Colonic mucosa (tissue), 4 donors: ENCODE measurements around the gene KATNIP. TPM values are rescaled to one million over a fixed set of nuclear protein-coding genes. Genes with fewer than 3 reads are reported as not detected.

Source experiments
- DNase-seq: peaks from one replicate; pipeline ENCODE4 v3.0.0-alpha.2; 2020
- H3K27ac ChIP-seq: fragments of 200-600 bp; one replicate; pipeline ENCODE4 v1.8.0; 2021
- H3K27me3 ChIP-seq: fragments of 200-600 bp; one replicate; pipeline ENCODE4 v1.8.0; 2021
- H3K36me3 ChIP-seq: fragments of 200-600 bp; one replicate; pipeline ENCODE4 v1.8.0; 2021
- H3K4me1 ChIP-seq: fragments of 200-600 bp; one replicate; pipeline ENCODE4 v1.8.0; 2021; ENCODE audit warnings: mild to moderate bottlenecking
- H3K4me3 ChIP-seq: fragments of 200-600 bp; one replicate; pipeline ENCODE4 v1.8.0; 2021
- H3K9ac ChIP-seq, 2 donors: one replicate each; pipeline ENCODE4 v1.7.0; 2013; ENCODE audit warnings: control low read depth in 2 of 2, low read depth in 2 of 2, low read length in 2 of 2
- H3K9me3 ChIP-seq: fragments of 200-600 bp; one replicate; pipeline ENCODE4 v1.8.0; 2021
- intact Hi-C: fragments of 100-400 bp; cut with DNase I; formaldehyde crosslinking; loops from one replicate; pipeline ENCODE4 v1.14.1; 2022
- total RNA-seq, 2 donors: library from RNA; stranded (reverse); fragmentation: NEBNext Ultra II Directional in 1 of 2; extraction: Animal tissue kit (Norgen Biotek cat#: 25700) in 1 of 2; gene quantifications; one replicate each; pipeline ENCODE4 v1.2.1, GENCODE V29; 2021
- TF ChIP-seq, protein P1 (sequence below): fragments of 200-600 bp; IDR thresholded peaks from one replicate; pipeline ENCODE4 v1.8.0; 2022; ENCODE audit warnings: antibody characterized with exemption, mild to moderate bottlenecking
- donor health status: healthy.
- donor health status: DM: no; HTN: no; CAD: no.
- donor health status: DM: no; HTN: no; CAD: no.

The KATNIP gene
- total RNA-seq, 2 donors from 2014 or later, result 23.6 to 34.1 TPM

DNA sequence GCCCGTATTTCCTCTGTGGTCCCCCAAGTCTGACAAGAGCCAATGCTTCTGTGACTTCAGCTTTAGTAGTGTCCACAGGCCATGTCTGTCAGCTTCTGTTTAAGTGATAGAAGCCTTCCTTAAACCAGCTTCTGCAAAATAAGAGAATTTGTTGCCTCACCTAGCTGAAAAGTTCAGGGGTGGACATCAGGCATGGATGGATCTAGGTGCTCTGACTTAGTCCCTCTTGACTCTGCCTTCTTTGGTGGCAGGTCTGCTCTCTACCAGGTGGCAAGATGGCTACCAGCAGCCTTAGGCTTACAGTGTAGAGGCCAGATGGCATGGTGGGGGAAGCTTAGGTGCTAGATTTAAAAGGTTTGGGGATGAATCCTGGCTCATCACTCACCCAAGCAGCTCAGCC lies 33.7 kb downstream of the KATNIP start:
- no peaks in the 10 kb centered on the region for H3K4me1 ChIP-seq
- intact Hi-C loops, result no loop called here
- no peaks in the 10 kb centered on the region for H3K27me3 ChIP-seq
- H3K36me3 ChIP-seq, result no peaks in the 10 kb centered on the region
- no peak overlapping the region for H3K27ac ChIP-seq
- TF ChIP-seq, protein P1, sequence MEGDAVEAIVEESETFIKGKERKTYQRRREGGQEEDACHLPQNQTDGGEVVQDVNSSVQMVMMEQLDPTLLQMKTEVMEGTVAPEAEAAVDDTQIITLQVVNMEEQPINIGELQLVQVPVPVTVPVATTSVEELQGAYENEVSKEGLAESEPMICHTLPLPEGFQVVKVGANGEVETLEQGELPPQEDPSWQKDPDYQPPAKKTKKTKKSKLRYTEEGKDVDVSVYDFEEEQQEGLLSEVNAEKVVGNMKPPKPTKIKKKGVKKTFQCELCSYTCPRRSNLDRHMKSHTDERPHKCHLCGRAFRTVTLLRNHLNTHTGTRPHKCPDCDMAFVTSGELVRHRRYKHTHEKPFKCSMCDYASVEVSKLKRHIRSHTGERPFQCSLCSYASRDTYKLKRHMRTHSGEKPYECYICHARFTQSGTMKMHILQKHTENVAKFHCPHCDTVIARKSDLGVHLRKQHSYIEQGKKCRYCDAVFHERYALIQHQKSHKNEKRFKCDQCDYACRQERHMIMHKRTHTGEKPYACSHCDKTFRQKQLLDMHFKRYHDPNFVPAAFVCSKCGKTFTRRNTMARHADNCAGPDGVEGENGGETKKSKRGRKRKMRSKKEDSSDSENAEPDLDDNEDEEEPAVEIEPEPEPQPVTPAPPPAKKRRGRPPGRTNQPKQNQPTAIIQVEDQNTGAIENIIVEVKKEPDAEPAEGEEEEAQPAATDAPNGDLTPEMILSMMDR, result no peak
- no peaks in the 10 kb centered on the region for H3K9me3 ChIP-seq
- no peak for DNase-seq
- H3K4me3 ChIP-seq, result no peak overlapping the region
- no peak overlapping the region for H3K9ac ChIP-seq

DNA sequence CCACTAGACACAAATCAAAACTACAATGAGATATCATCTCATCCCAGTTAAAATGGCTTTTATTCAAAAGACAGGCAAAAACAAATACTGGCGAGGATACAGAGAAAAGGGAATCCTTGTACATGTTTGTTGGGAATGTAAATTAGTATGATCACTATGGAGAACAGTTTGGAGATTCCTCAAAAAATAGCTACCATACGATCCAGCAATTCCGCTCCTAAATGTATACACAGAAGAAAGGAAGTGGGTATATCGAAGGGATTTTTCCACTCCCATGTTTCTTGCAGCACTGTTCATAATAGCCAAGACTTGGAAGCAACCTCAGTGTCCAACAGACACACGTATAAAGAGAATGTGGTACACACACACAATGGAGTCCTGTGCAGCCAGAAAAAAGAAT lies 35.3 kb downstream of the KATNIP start:
- H3K36me3 ChIP-seq, result no peaks in the 10 kb centered on the region
- no peak overlapping the region for H3K9ac ChIP-seq
- no peak for DNase-seq
- H3K27me3 ChIP-seq, result no peaks in the 10 kb centered on the region
- intact Hi-C loops, result no loop called here
- no peaks in the 10 kb centered on the region for H3K9me3 ChIP-seq
- TF ChIP-seq, protein P1, result no peak
- H3K4me3 ChIP-seq, result no peak overlapping the region
- no peaks in the 10 kb centered on the region for H3K4me1 ChIP-seq
- H3K27ac ChIP-seq, result no peak overlapping the region

DNA sequence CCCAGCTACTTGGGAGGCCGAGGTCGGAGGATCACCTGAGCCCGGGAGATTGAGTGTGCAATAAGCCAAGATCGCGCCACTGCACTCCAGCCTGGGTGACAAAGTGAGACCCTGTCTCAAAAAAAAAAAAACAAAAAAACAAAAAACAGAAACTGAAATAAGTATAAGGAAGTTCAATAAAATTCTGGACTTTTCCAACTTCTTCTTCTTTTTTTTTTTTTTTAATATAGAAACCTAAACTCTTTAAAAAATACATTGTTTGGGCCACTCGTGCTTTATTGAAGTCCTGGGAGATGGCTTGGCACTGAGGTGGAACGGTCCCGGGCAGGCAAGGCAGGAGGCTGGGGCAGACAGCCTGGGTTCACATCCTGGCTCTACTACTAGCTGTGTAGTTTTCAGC lies 36.8 kb downstream of the KATNIP start:
- no peaks in the 10 kb centered on the region for H3K4me1 ChIP-seq
- intact Hi-C loops, result no loop called here
- H3K27ac ChIP-seq, result no peak overlapping the region
- no peaks in the 10 kb centered on the region for H3K27me3 ChIP-seq
- H3K9me3 ChIP-seq, result no peaks in the 10 kb centered on the region
- TF ChIP-seq, protein P1, result no peak
- no peak for DNase-seq
- H3K9ac ChIP-seq, result no peak overlapping the region
- no peaks in the 10 kb centered on the region for H3K36me3 ChIP-seq
- H3K4me3 ChIP-seq, result no peak overlapping the region

DNA sequence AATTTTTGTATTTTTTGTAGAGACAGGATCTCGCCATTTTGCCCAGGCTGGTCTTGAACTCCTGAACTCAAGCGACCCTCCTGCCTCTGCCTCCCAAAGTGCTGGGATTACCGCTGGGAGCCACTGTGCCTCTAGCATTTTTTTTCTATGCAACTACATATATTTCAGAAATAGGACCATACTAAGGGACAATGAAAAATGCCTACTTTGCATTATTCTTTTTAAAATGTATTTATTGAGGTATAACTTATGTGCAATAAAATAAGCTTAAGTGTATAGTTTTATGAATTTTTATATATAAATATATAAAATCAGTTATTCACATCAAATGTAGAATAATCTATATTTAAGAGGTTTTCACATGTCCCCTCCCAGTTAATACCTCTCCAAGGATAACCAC lies 38.1 kb downstream of the KATNIP start:
- Histone ChIP-seq H3K27ac (no peak overlapping the region), H3K27me3 (no peaks in the 10 kb centered on the region), H3K4me3 (no peak overlapping the region), H3K4me1 (no peaks in the 10 kb centered on the region), H3K9me3 (no peaks in the 10 kb centered on the region), H3K36me3 (no peaks in the 10 kb centered on the region), H3K9ac (no peak overlapping the region)
- no peak for DNase-seq
- intact Hi-C loops, result no loop called here
- TF ChIP-seq, protein P1, result no peak

DNA sequence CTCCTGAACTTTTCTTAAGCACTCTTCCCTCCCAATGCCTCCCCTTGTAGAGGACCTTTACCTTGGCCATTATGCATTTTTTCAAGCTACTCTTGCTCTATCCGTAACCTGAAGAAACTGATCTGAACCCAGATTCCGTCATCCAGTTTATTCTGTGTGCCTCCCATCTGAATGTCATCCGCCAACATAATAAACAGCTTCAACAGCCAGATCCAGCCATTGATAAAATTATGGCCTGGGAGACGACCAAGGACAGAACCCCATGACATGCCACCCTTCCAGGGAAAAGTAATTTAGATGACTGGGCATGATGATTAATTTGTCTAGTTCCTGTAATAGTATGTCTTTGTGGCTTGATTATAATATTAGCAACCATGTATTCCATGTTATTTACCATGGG lies 41.9 kb downstream of the KATNIP start:
- Histone ChIP-seq H3K27me3 (no peaks in the 10 kb centered on the region), H3K4me3 (no peak overlapping the region), H3K9ac (no peak overlapping the region), H3K4me1 (no peaks in the 10 kb centered on the region), H3K9me3 (no peaks in the 10 kb centered on the region), H3K27ac (no peak overlapping the region), H3K36me3 (no peaks in the 10 kb centered on the region)
- TF ChIP-seq, protein P1, result no peak
- intact Hi-C loops, result no loop called here
- DNase-seq, result no peak

DNA sequence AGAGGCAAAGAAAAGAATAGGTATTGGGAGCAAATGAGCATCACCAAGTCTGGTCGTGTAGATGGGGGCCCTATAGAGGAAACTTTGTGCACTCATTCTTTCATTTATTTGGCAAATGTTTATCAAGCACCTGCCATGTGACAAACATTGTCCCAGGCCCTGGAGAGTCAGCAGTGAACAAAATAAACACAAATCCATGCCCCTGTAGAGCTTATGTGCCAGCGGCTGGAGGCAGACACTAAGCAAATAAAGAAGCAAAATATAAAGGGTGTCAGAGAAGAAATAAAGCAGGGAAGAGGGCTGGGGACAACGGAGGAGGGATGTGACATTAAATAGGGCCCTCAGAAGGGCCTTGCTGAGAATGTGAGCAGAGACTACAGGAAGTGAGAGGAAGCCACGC lies 45.5 kb downstream of the KATNIP start:
- Histone ChIP-seq H3K27ac (no peak overlapping the region), H3K4me1 (no peaks in the 10 kb centered on the region), H3K36me3 (no peaks in the 10 kb centered on the region), H3K4me3 (no peak overlapping the region), H3K9ac (no peak overlapping the region), H3K27me3 (no peaks in the 10 kb centered on the region), H3K9me3 (no peaks in the 10 kb centered on the region)
- no peak for DNase-seq
- TF ChIP-seq, protein P1, result no peak
- intact Hi-C loops, result no loop called here
